GM06990 (cell line): ENCODE data around the gene TMED8.

Experiments used
- DNase-seq: peaks from one replicate; pipeline ENCODE4 v3.0.0-alpha.2; 2011; ENCODE audit not compliant: insufficient read length; ENCODE audit errors: extremely low read depth
- H3K27me3 ChIP-seq: replicated peaks from 2 replicates; pipeline ENCODE4 v1.6.0; 2011; ENCODE audit warnings: low read length; ENCODE audit not compliant: control insufficient read depth, insufficient read depth
- H3K36me3 ChIP-seq: 2 replicates; pipeline ENCODE4 v1.5.1; 2011; ENCODE audit warnings: low read length; ENCODE audit not compliant: control insufficient read depth, insufficient read depth
- H3K4me3 ChIP-seq: replicated peaks from 2 replicates; pipeline ENCODE4 v1.5.1; 2011; ENCODE audit warnings: low read depth, mild to moderate bottlenecking, control low read depth, low read length
- TF ChIP-seq, protein P1 (sequence below): IDR thresholded peaks from 2 replicates; pipeline ENCODE4 v1.5.1; 2011; ENCODE audit warnings: low read length, control low read depth, mild to moderate bottlenecking, inconsistent platforms; ENCODE audit not compliant: insufficient read depth, poor library complexity, severe bottlenecking

The TMED8 gene

DNA sequence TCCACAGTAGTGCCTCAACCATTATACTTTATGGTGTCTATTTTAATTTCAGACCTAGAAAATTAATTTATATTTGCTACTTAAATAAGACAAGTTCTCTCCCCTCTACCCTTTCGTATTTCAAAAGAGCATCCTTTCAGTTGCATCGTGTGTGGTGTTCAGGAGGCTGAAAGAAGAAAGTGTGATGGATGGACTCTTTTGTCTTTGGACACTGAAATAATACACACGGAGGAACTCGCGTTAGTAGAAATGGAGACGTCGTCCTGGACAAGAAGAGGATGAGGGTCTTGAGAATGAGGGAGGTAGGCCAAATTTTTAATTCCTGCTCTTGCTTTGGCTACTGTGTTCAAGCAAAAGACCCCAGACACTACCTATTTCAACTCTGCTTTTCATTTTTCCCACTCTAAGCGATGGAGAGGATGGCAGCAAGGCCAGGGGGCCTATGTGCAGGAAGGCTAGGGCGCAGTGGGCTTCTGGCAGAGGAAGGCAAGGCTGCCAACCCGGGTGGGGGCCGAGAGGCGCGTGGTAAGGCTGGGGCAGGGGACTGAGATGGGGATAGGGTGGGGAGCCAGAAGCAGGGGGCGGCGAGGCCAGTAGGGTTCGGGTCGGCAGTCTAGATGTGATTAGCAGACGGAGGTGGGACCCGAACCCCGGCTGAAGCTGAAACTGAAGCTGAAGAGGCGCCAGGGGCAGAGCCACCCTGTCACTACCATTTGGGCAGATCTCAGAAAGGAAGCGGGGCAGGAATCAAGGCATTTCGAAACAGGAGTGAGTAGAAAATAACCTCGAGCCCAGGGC is 722 bp downstream of the TMED8 start:
- Histone ChIP-seq H3K36me3 (no peaks in the 10 kb centered on the region), H3K4me3 (peak overlapping the region; percentile 71), H3K27me3 (no peaks in the 10 kb centered on the region)
- no peak for DNase-seq
- TF ChIP-seq, protein P1, sequence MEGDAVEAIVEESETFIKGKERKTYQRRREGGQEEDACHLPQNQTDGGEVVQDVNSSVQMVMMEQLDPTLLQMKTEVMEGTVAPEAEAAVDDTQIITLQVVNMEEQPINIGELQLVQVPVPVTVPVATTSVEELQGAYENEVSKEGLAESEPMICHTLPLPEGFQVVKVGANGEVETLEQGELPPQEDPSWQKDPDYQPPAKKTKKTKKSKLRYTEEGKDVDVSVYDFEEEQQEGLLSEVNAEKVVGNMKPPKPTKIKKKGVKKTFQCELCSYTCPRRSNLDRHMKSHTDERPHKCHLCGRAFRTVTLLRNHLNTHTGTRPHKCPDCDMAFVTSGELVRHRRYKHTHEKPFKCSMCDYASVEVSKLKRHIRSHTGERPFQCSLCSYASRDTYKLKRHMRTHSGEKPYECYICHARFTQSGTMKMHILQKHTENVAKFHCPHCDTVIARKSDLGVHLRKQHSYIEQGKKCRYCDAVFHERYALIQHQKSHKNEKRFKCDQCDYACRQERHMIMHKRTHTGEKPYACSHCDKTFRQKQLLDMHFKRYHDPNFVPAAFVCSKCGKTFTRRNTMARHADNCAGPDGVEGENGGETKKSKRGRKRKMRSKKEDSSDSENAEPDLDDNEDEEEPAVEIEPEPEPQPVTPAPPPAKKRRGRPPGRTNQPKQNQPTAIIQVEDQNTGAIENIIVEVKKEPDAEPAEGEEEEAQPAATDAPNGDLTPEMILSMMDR, result no peak

DNA sequence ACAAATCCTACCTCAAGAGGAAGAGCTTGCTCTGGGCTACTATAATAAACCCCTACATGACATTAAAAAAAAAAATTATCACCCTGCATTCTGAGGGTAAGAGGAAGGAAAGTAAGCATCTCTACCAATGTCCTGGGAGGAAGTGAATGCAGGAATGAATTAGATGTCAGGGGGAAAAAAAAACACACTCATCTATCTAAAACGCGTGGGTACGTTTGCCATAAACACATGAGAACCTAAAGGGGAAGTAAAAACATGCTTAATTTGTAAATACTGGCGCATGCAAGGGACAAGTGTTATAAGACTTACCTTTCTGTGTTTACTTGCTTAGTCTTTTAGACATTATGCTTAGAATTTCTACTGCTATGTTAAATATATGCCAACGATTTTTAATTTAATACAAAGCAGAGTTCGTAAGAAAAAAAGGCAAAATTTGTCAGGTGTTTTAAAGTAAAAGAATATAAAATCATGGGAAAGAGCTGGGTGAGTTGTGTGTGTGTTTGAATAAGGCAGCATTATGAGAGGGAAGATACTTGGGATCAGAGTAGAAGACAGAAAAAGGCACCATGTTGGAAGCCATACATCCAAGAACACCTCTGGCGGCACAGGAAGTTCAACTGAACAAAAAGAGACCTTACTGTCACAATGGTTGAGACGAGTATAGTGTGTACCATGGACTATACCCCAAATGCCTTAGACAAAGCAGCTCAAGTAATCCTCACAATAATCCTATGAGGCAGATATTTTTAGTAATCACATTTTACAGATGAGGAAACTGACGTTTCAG is 1.5 kb downstream of the TMED8 start:
- no peaks in the 10 kb centered on the region for H3K27me3 ChIP-seq
- TF ChIP-seq, protein P1, result no peak
- no peaks in the 10 kb centered on the region for H3K36me3 ChIP-seq
- H3K4me3 ChIP-seq, result peak overlapping the region; percentile 71
- DNase-seq, result peak; percentile 20

DNA sequence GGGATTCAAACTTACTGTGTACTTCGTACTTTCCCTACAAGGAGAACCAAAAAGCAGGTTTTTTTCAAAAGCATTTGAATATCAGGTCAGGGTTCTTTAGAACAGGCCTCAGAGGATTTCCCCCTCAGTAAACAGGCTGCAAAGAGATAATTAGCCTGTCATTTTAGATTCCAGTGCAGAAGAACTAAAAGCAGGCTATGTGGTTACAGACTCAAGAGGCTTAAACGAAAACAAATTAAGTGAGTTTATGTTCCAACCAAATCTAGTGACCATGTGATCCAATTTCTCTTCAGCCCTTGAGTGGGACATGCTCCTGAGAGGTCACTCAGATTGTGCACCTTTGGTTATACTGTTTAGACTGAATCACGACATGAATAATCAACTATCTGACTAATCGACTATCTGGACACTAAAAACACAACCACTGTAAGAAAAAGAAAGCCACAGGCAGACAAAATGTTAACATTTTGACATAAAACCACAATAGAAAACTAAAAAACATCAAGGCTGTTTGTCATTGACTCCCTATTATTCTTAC is 4.5 kb downstream of the TMED8 start:
- Histone ChIP-seq H3K27me3 (no peaks in the 10 kb centered on the region), H3K4me3 (peak overlapping the region; percentile 48), H3K36me3 (no peaks in the 10 kb centered on the region)
- TF ChIP-seq, protein P1, result no peak
- peak; percentile 68 for DNase-seq

DNA sequence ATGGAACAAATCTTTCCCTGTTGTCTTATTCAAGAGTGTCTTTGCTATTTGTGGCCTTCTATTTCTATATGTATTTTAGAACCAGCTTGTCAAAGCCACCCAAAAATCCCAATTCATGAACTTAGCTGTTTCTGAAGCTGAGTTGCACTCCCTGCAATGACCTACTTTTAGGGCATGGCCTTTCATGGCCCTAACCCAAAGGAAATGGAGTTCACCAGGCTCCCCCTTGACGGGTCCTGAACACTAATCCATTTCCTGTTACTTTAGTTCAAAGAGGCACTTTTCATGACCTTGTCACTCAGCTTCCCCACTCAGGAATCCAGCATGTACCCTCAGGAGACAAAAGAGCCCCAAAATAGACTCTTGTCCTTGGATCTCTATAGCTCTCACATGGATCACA is 7.6 kb downstream of the TMED8 start:
- TF ChIP-seq, protein P1, result no peak
- no peaks in the 10 kb centered on the region for H3K27me3 ChIP-seq
- no peaks in the 10 kb centered on the region for H3K36me3 ChIP-seq
- DNase-seq, result no peak
- no peak overlapping the region for H3K4me3 ChIP-seq

DNA sequence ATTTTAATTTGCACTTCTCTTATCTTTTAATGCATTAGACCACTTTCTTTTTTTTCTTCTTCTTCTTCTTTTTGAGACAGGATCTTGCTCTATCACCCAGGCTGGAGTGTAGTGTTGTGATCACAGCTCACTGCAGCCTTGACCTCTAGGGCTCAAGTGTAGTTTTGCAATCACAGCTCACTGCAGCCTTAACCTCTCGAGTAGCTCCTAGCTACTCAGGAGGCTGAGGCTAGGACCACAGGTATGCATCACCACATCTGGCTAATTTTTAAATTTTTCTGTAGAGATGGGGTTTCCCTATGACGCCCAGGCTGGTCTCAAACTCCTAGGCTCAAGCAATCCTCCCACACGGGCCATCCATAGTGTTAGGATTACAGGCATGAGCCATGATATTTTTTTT is 12.7 kb downstream of the TMED8 start:
- H3K27me3 ChIP-seq, result no peaks in the 10 kb centered on the region
- H3K4me3 ChIP-seq, result no peak overlapping the region
- TF ChIP-seq, protein P1, result no peak
- no peaks in the 10 kb centered on the region for H3K36me3 ChIP-seq
- no peak for DNase-seq
